WERI-Rb-1 (cell line): ENCODE results near the gene TRAPPC2.
A peak's percentile ranks its signal among the peaks of the same experiment; 100 is the strongest.

Source experiments
- DNase-seq: peaks from one replicate; pipeline ENCODE4 v3.0.0-alpha.2; 2020
- H3K27ac ChIP-seq: fragments of 250-450 bp; sonication (Bioruptor Pico); 2 replicates; pipeline ENCODE4 v1.5.1; 2020; ENCODE audit warnings: mild to moderate bottlenecking, moderate library complexity
- H3K27me3 ChIP-seq: fragments of 250-450 bp; sonication (Bioruptor Pico); 2 replicates; pipeline ENCODE4 v1.5.1; 2021; ENCODE audit warnings: mild to moderate bottlenecking, low read depth, moderate library complexity; ENCODE audit not compliant: insufficient read depth, severe bottlenecking
- H3K36me3 ChIP-seq: fragments of 250-450 bp; sonication (Bioruptor Pico); 2 replicates; pipeline ENCODE4 v1.5.1; 2020; ENCODE audit warnings: mild to moderate bottlenecking, moderate library complexity
- H3K4me3 ChIP-seq: 2 replicates; pipeline ENCODE4 v1.5.1; 2011; ENCODE audit warnings: low read depth, mild to moderate bottlenecking, control low read depth, low read length
- H3K9me3 ChIP-seq: fragments of 250-450 bp; sonication (Bioruptor Pico); 2 replicates; pipeline ENCODE4 v1.5.1; 2021; ENCODE audit warnings: mild to moderate bottlenecking, moderate library complexity; ENCODE audit not compliant: severe bottlenecking
- CTCF ChIP-seq: IDR thresholded peaks from 2 replicates; pipeline ENCODE4 v1.5.1; 2011; ENCODE audit warnings: low read depth, mild to moderate bottlenecking, control low read depth, inconsistent platforms, low read length

TRAPPC2 gene

GRCh38 chrX:13754765-13755164, 20.3 kb upstream of the TRAPPC2 start:
- no peak for TF ChIP-seq CTCF
- DNase-seq: no peak
- H3K9me3 ChIP-seq: no peaks in the 10 kb centered on the region
- H3K36me3 ChIP-seq: peaks cover 74% of the 10 kb centered on the region
- H3K4me3 ChIP-seq: no peak overlapping the region
- no peak overlapping the region for H3K27ac ChIP-seq
- no peaks in the 10 kb centered on the region for H3K27me3 ChIP-seq

- Histone ChIP-seq H3K9me3 (no peaks in the 10 kb centered on the region), H3K36me3 (peaks cover 67% of the 10 kb centered on the region), H3K27me3 (no peaks in the 10 kb centered on the region), H3K4me3 (no peak overlapping the region), H3K27ac (no peak overlapping the region; the same call in 1 of the 2 replicates)
- no peak for DNase-seq
- no peak for TF ChIP-seq CTCF
Measured at GRCh38 chrX:13752646-13753045, 18.2 kb upstream of the TRAPPC2 start.

GRCh38 chrX:13752141-13752540, 17.7 kb upstream of the TRAPPC2 start:
- TF ChIP-seq CTCF: no peak
- Histone ChIP-seq H3K4me3 (no peak overlapping the region), H3K27me3 (no peaks in the 10 kb centered on the region), H3K9me3 (no peaks in the 10 kb centered on the region), H3K36me3 (peaks cover 67% of the 10 kb centered on the region), H3K27ac (no peak overlapping the region; the same call in 1 of the 2 replicates)
- DNase-seq: no peak

GRCh38 chrX:13750812-13751211, 16.4 kb upstream of the TRAPPC2 start:
- peaks cover 74% of the 10 kb centered on the region for H3K36me3 ChIP-seq
- no peak overlapping the region for H3K27ac ChIP-seq
- TF ChIP-seq CTCF: no peak
- H3K27me3 ChIP-seq: no peaks in the 10 kb centered on the region
- no peaks in the 10 kb centered on the region for H3K9me3 ChIP-seq
- DNase-seq: no peak
- H3K4me3 ChIP-seq: no peak overlapping the region

GRCh38 chrX:13750204-13750603, 15.8 kb upstream of the TRAPPC2 start:
- Histone ChIP-seq H3K27ac (no peak overlapping the region), H3K27me3 (no peaks in the 10 kb centered on the region), H3K4me3 (no peak overlapping the region), H3K9me3 (no peaks in the 10 kb centered on the region), H3K36me3 (peaks cover 73% of the 10 kb centered on the region)
- no peak for DNase-seq
- peak; percentile 50; the same call in 1 of the 2 replicates for TF ChIP-seq CTCF

- no peaks in the 10 kb centered on the region for H3K9me3 ChIP-seq
- TF ChIP-seq CTCF: no peak
- no peak for DNase-seq
- H3K36me3 ChIP-seq: peaks cover 74% of the 10 kb centered on the region
- no peaks in the 10 kb centered on the region for H3K27me3 ChIP-seq
- H3K4me3 ChIP-seq: no peak overlapping the region
- no peak overlapping the region for H3K27ac ChIP-seq
Measured at GRCh38 chrX:13748486-13748885, 14.1 kb upstream of the TRAPPC2 start.
